Heart right ventricle (tissue), 16 donors: Measurements from ENCODE around the gene TMPRSS11E. TPM values are rescaled to one million over a fixed set of nuclear protein-coding genes. Genes with fewer than 3 reads are reported as not detected.
"Not testable (repeated sequence)": the region's sequence is repeated elsewhere in the genome, so short reads cannot be mapped to it uniquely, and the experiment has no call there.

Source experiments
- ATAC-seq, 8 donors: fragments of 200-7000 bp; cut with Tn5 transposase; one replicate each; pipeline ENCODE4 v1.9.1; 2020; ENCODE audit warnings: mild to moderate bottlenecking in 8 of 8, moderate library complexity in 8 of 8, moderate number of reproducible peaks in 1 of 8
- DNase-seq, 2 donors: peaks; one replicate each; pipeline ENCODE4 v3.0.0-alpha.2; 2020
- H3K27ac ChIP-seq, 10 donors: fragments of 200-600 bp; sonication (generic) in 2 of 10; one replicate each; pipeline versions ENCODE4 v1.5.0 to v1.8.0; 2020 to 2022; ENCODE audit warnings: mild to moderate bottlenecking in 3 of 10
- H3K27me3 ChIP-seq, 7 donors: fragments of 200-600 bp; one replicate each; pipeline ENCODE4 v1.8.0; 2021 to 2022; ENCODE audit warnings: mild to moderate bottlenecking in 2 of 7
- H3K36me3 ChIP-seq, 9 donors: fragments of 200-600 bp; sonication (generic) in 1 of 9; one replicate each; pipeline versions ENCODE4 v1.5.0 to v1.8.0; 2020 to 2022; ENCODE audit warnings: mild to moderate bottlenecking in 2 of 9
- H3K4me1 ChIP-seq, 9 donors: fragments of 200-600 bp; sonication (generic) in 1 of 9; one replicate each; pipeline versions ENCODE4 v1.5.0 to v1.8.0; 2020 to 2022; ENCODE audit warnings: mild to moderate bottlenecking in 4 of 9
- H3K4me3 ChIP-seq, 10 donors: fragments of 200-600 bp; sonication (generic) in 2 of 10; one replicate each; pipeline versions ENCODE4 v1.5.0 to v1.8.0; 2020 to 2022; ENCODE audit warnings: mild to moderate bottlenecking in 7 of 10, moderate library complexity in 2 of 10
- H3K9me3 ChIP-seq, 11 donors: fragments of 200-600 bp in 10 of 11; sonication (generic) in 2 of 11; one replicate each; pipeline versions ENCODE4 v1.5.0 to v1.8.0; 2013 to 2022; ENCODE audit warnings: mild to moderate bottlenecking in 2 of 11, control low read depth in 1 of 11, moderate library complexity in 1 of 11
- CTCF ChIP-seq, 9 donors: fragments of 200-600 bp; sonication (generic) in 2 of 9; IDR thresholded peaks; one replicate each; pipeline versions ENCODE4 v1.5.0 to v1.8.0; 2021 to 2022; ENCODE audit warnings: antibody characterized with exemption in 9 of 9, mild to moderate bottlenecking in 5 of 9, moderate library complexity in 1 of 9
- WGBS, 2 donors: extraction: QIAGEN DNeasy Blood & Tissue Kit; methylation state at CpG; one replicate each; pipeline ENCODE4 v1.1.7; 2013; ENCODE audit warnings: inconsistent platforms in 1 of 2; 5-methylcytosine and 5-hydroxymethylcytosine counted together
- intact Hi-C, 10 donors: fragments of 100-400 bp; cut with DNase I; formaldehyde crosslinking; loops; one replicate each; pipeline versions ENCODE4 v1.11.1 to v1.14.2; 2022
- polyA plus RNA-seq, 2 donors: library from polyadenylated mRNA; stranded (reverse); fragments of 200-250 nt; gene quantifications; one replicate each; pipeline ENCODE4 v1.2.3, GENCODE V29; 2013
- total RNA-seq, 10 donors: library from RNA; stranded (reverse); fragmentation: NEBNext Ultra II Directional in 3 of 10; extraction: Animal tissue kit (Norgen Biotek cat#: 25700) in 3 of 10; gene quantifications; one replicate each; pipeline versions ENCODE4 v1.2.1 to v1.2.4, GENCODE V29; 2021 to 2023
- donor health status: Arrhythmogenic right ventricular cardiomyopathy.
- donor health status: ischemic (EF 13 %, LVEDD 7.1; RV severe dilation, severe dysfunction).
- donor health status: healthy with polysubstance abuse.
- donor health status: DM: no; HTN: yes; CAD: no.
- donor health status: DM: no; HTN: no; CAD: no.
- donor health status: ischemic (EF 25% LVEDD 6.9; RV normal size, moderate dysfunction).
- donor health status: ischemic (EF 25% LVEDD 5.7; RV mildly dilated, moderate dysfunction).
- donor health status: healthy.
- donor health status: DM: yes; HTN: yes; CAD: no.
- donor health status: Ischemic cardiomyopathy.
- donor health status: ischemic (EF 35%, LVEDD 5.7; RV mildly dilated, moderate dysfunction).
- donor health status: nonischemic (EF 11% LVEDD 7.7; RV severe dilation, severe dysfunction).
- donor health status: DM: yes; HTN: yes; CAD: no.
- donor health status: PGD.
- donor health status: ischemic (EF 29% LVEDD 5.4; RV normal size, mild dysfunction).
- donor health status: nonischemic (EF 23%, LVEDD 6.1; RV moderate dilation, normal function).

TMPRSS11E gene
- total and polyA plus RNA-seq, 12 donors, result 0.06 TPM; not detected in 11

- no peak for ATAC-seq
- Histone ChIP-seq H3K27ac (no peak overlapping the region), H3K4me3 (no peak overlapping the region), H3K27me3 (peaks cover 0 to 23% (median 7%) of the 10 kb centered on the region in 7 donors), H3K4me1 (no peaks in the 10 kb centered on the region), H3K36me3 (no peaks in the 10 kb centered on the region), H3K9me3 (no peaks in the 10 kb centered on the region)
- 23 to 29% methylated on average over 3 of the region's 3 CpGs for WGBS, 2 donors
- no peak for DNase-seq
- TF ChIP-seq CTCF (IDR thresholded peaks at IDR 0.05), result no peak
- intact Hi-C loops, result no loop called here
Measured at GRCh38 chr4:68406479-68406859, 40.8 kb upstream of the TMPRSS11E start.

GRCh38 chr4:68407015-68407867 is 40.0 kb upstream of the TMPRSS11E start:
- DNase-seq, ATAC-seq, H3K36me3 ChIP-seq, H3K27ac ChIP-seq, intact Hi-C loops, H3K4me1 ChIP-seq, H3K9me3 ChIP-seq, H3K4me3 ChIP-seq: not testable (repeated sequence)
- peaks cover 0 to 23% (median 7%) of the 10 kb centered on the region in 7 donors for H3K27me3 ChIP-seq
- 33 to 35% methylated on average over 10 of the region's 10 CpGs for WGBS, 2 donors

- Histone ChIP-seq H3K36me3 (no peaks in the 10 kb centered on the region), H3K4me3 (no peak overlapping the region), H3K4me1 (no peaks in the 10 kb centered on the region), H3K9me3 (no peaks in the 10 kb centered on the region), H3K27me3 (peaks cover 0 to 23% (median 7%) of the 10 kb centered on the region in 7 donors), H3K27ac (no peak overlapping the region)
- intact Hi-C loops, result no loop called here
- DNase-seq, result no peak
- TF ChIP-seq CTCF (IDR thresholded peaks at IDR 0.05), result no peak
- 43 to 50% methylated on average over 3 of the region's 3 CpGs for WGBS, 2 donors
- ATAC-seq, result no peak
Measured at GRCh38 chr4:68407868-68408190, 39.4 kb upstream of the TMPRSS11E start.

GRCh38 chr4:68410149-68410548 is 37.1 kb upstream of the TMPRSS11E start:
- Histone ChIP-seq H3K27me3 (peaks cover 0 to 23% (median 7%) of the 10 kb centered on the region in 7 donors), H3K27ac (no peak overlapping the region), H3K4me3 (no peak overlapping the region), H3K36me3 (no peaks in the 10 kb centered on the region), H3K9me3 (no peaks in the 10 kb centered on the region), H3K4me1 (no peaks in the 10 kb centered on the region)
- DNase-seq (no peak), ATAC-seq (no peak)
- intact Hi-C loops, result no loop called here
- 47% methylated on average over 2 of the region's 2 CpGs for WGBS, 2 donors
- no peak for TF ChIP-seq CTCF (IDR thresholded peaks at IDR 0.05)

GRCh38 chr4:68410643-68411042 is 36.6 kb upstream of the TMPRSS11E start:
- no peak for ATAC-seq
- H3K4me1 ChIP-seq, result no peaks in the 10 kb centered on the region
- no peak for DNase-seq
- no peak for TF ChIP-seq CTCF (IDR thresholded peaks at IDR 0.05)
- intact Hi-C loops, result no loop called here
- no peak overlapping the region for H3K27ac ChIP-seq
- 78 to 88% methylated on average over 1 of the region's 1 CpG for WGBS, 2 donors
- H3K9me3 ChIP-seq, result no peaks in the 10 kb centered on the region
- no peaks in the 10 kb centered on the region for H3K36me3 ChIP-seq
- peaks cover 0 to 23% (median 7%) of the 10 kb centered on the region in 7 donors for H3K27me3 ChIP-seq
- no peak overlapping the region for H3K4me3 ChIP-seq

GRCh38 chr4:68412031-68412430 is 35.2 kb upstream of the TMPRSS11E start:
- H3K9me3 ChIP-seq, H3K4me3 ChIP-seq, H3K27ac ChIP-seq, intact Hi-C loops, DNase-seq, ATAC-seq, H3K36me3 ChIP-seq, H3K4me1 ChIP-seq: not testable (repeated sequence)
- H3K27me3 ChIP-seq, result peaks cover 0 to 23% (median 7%) of the 10 kb centered on the region in 7 donors
- WGBS, 2 donors, result 94 to 100% methylated on average over 2 of the region's 2 CpGs
